Subcutaneous adipose tissue (tissue), 4 donors: ENCODE results near the gene NHERF2. TPM values are rescaled to one million over a fixed set of nuclear protein-coding genes. Genes with fewer than 3 reads are reported as not detected.

Experiments used
- CTCF ChIP-seq: fragments of 450-650 bp; IDR thresholded peaks from one replicate; pipeline ENCODE4 v1.5.1; 2016; ENCODE audit warnings: low read depth, mild to moderate bottlenecking, control low read depth, antibody characterized with exemption, moderate library complexity
- total RNA-seq, 4 donors: library from RNA; depleted of rRNA; stranded (reverse); fragments of >200 nt; gene quantifications; one replicate each; pipeline ENCODE4 v1.1.0, GENCODE V29; 2016

Gene NHERF2
- total RNA-seq: 100 to 1,000 TPM in 1 of 4 donors, 10 to 100 TPM in 3; 15.1 to 140 (median 48.9) TPM

GRCh38 chr16:2026461-2027023 lies at the start of gene NHERF2:
NHERF2 (plus strand) TSS chr16:2026902; CDS start chr16:2027006, 104 bp downstream.
- no peak for TF ChIP-seq CTCF

GRCh38 chr16:1976951-1977874 lies 49.5 kb upstream of the NHERF2 start:
- no peak for TF ChIP-seq CTCF

GRCh38 chr16:1977875-1978268 lies 48.8 kb upstream of the NHERF2 start:
- TF ChIP-seq CTCF: no peak

- TF ChIP-seq CTCF: no peak
These were observed 48.1 kb upstream of the NHERF2 start for GRCh38 chr16:1978476-1979120.

- TF ChIP-seq CTCF: no peak
These were observed 47.3 kb upstream of the NHERF2 start for GRCh38 chr16:1979271-1980029.

GRCh38 chr16:1980030-1980769 lies 46.5 kb upstream of the NHERF2 start:
- no peak for TF ChIP-seq CTCF
